Upper lobe of right lung (tissue), 1 donor: ENCODE results near the gene TTC7B. TPM values are rescaled to one million over a fixed set of nuclear protein-coding genes. Genes with fewer than 3 reads are reported as not detected.
A peak's percentile ranks its signal among the peaks of the same experiment; 100 is the strongest.

Source experiments
- ATAC-seq: fragments of 200-7000 bp; cut with Tn5 transposase; one replicate; pipeline ENCODE4 v1.9.1; 2020; ENCODE audit warnings: mild to moderate bottlenecking, moderate library complexity
- DNase-seq: peaks from one replicate; pipeline ENCODE4 v3.0.0-alpha.2; 2020
- H3K27ac ChIP-seq: fragments of 200-600 bp; one replicate; pipeline ENCODE4 v1.8.0; 2022
- H3K27me3 ChIP-seq: fragments of 200-600 bp; one replicate; pipeline ENCODE4 v1.8.0; 2022; ENCODE audit warnings: mild to moderate bottlenecking
- H3K36me3 ChIP-seq: fragments of 200-600 bp; one replicate; pipeline ENCODE4 v1.8.0; 2022
- H3K4me1 ChIP-seq: fragments of 200-600 bp; one replicate; pipeline ENCODE4 v1.8.0; 2022
- H3K4me3 ChIP-seq: fragments of 200-600 bp; one replicate; pipeline ENCODE4 v1.8.0; 2022; ENCODE audit warnings: mild to moderate bottlenecking
- H3K9me3 ChIP-seq: fragments of 200-600 bp; one replicate; pipeline ENCODE4 v1.8.0; 2022
- intact Hi-C: fragments of 100-400 bp; cut with DNase I; formaldehyde crosslinking; loops from one replicate; pipeline ENCODE4 v1.11.0; 2022
- total RNA-seq: library from RNA; stranded (reverse); fragmentation: NEBNext Ultra II Directional; extraction: Animal tissue kit (Norgen Biotek cat#: 25700); gene quantifications from one replicate; pipeline ENCODE4 v1.2.1, GENCODE V29; 2021
- TF ChIP-seq, protein P1 (sequence below): fragments of 200-600 bp; IDR thresholded peaks from one replicate; pipeline ENCODE4 v1.8.0; 2022; ENCODE audit warnings: antibody characterized with exemption
- donor health status: DM: no; HTN: yes; CAD: no; lungs with severe emphysema.

Gene TTC7B
- total RNA-seq, 1 donor from 2014 or later = 41.5 TPM

DNA sequence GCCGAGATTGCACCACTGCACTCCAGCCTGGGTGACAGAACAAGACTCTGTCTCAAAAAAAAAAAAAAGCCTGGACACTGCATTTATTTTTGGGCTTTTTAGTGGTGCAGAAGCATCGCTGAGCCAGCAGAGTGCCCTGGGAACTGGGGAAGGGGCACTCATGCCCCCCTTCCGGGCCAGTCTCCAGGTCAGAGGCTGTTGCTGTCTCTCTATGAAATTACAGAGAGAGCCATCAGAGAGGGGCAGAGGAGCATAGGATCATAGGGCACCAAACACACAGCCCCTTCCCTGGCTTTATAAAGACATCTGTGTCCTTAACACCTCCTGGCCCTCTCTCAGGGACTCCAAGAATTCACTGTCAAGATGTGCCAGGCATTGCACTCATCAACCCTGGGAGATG lies 223.6 kb downstream of the TTC7B start:
- DNase-seq = no peak
- intact Hi-C loops = no loop called here
- H3K27ac ChIP-seq = no peak overlapping the region

DNA sequence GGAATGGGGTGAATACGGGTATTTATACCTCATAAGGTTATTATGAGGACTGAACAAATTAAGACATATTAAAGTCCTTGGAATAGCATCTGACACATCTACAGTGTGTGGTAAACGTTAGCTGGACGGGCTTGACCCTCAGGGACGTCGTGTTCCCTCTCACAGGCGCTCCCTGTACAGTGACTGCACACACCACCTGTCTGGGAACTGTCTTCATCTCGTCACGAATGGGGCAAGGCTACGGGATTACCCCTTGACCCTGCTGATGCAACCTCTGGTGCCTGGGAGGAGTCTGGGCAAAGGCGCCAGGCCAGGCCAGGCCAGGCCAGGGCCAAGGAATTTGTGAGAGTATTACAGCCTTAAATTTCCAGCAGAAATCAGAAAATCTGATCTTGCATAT lies 228.3 kb downstream of the TTC7B start:
- Histone ChIP-seq H3K27ac (no peak overlapping the region), H3K4me3 (no peak overlapping the region), H3K9me3 (no peaks in the 10 kb centered on the region), H3K27me3 (no peaks in the 10 kb centered on the region), H3K4me1 (no peaks in the 10 kb centered on the region), H3K36me3 (no peaks in the 10 kb centered on the region)
- intact Hi-C loops = no loop called here
- peak; percentile 55 for DNase-seq
- peak; percentile 52 for ATAC-seq
- TF ChIP-seq, protein P1, sequence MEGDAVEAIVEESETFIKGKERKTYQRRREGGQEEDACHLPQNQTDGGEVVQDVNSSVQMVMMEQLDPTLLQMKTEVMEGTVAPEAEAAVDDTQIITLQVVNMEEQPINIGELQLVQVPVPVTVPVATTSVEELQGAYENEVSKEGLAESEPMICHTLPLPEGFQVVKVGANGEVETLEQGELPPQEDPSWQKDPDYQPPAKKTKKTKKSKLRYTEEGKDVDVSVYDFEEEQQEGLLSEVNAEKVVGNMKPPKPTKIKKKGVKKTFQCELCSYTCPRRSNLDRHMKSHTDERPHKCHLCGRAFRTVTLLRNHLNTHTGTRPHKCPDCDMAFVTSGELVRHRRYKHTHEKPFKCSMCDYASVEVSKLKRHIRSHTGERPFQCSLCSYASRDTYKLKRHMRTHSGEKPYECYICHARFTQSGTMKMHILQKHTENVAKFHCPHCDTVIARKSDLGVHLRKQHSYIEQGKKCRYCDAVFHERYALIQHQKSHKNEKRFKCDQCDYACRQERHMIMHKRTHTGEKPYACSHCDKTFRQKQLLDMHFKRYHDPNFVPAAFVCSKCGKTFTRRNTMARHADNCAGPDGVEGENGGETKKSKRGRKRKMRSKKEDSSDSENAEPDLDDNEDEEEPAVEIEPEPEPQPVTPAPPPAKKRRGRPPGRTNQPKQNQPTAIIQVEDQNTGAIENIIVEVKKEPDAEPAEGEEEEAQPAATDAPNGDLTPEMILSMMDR = no peak

More for the DNA sequence above, 223.6 kb downstream of the TTC7B start:
- TF ChIP-seq, protein P1 = no peak
- Histone ChIP-seq H3K4me1 (no peaks in the 10 kb centered on the region), H3K4me3 (no peak overlapping the region), H3K9me3 (no peaks in the 10 kb centered on the region), H3K36me3 (no peaks in the 10 kb centered on the region), H3K27me3 (no peaks in the 10 kb centered on the region)
- no peak for ATAC-seq

DNA sequence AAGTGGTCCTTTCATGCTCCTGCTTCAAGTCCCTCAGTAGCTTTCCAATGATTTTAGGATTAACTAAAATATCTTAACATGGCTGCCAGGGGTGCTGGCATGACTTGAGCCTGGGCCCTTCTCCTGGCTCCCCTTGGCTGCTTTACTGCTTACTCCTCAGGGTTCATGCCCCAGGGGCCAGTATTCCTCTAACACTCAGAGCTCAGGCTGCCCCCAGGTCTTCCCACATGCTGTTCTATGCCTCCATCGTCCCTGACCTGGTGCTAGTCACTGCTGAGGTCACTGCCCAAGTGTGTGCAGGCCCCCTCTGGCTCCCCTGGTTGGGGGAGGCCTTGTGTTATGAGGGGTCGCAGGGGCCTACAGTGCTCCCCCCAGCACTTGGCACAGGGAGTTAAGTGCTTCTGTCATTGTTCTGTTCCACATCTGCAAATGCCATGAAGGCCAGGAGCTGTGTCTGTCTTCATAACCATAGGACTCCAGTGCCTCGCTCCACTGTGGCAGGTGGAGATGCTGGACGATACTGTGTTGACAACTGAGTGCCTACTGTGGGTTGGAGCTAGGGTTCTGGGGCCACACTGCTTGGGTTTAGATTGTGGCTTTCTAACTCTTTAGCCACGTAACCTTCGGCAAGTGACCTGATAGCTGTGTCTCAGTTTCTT lies 228.8 kb downstream of the TTC7B start:
- no peaks in the 10 kb centered on the region for H3K4me1 ChIP-seq
- H3K4me3 ChIP-seq = no peak overlapping the region
- intact Hi-C loops = no loop called here
- H3K9me3 ChIP-seq = no peaks in the 10 kb centered on the region
- DNase-seq (peak; percentile 29), ATAC-seq (no peak)
- TF ChIP-seq, protein P1 = no peak
- H3K36me3 ChIP-seq = no peaks in the 10 kb centered on the region
- no peaks in the 10 kb centered on the region for H3K27me3 ChIP-seq
- H3K27ac ChIP-seq = no peak overlapping the region

DNA sequence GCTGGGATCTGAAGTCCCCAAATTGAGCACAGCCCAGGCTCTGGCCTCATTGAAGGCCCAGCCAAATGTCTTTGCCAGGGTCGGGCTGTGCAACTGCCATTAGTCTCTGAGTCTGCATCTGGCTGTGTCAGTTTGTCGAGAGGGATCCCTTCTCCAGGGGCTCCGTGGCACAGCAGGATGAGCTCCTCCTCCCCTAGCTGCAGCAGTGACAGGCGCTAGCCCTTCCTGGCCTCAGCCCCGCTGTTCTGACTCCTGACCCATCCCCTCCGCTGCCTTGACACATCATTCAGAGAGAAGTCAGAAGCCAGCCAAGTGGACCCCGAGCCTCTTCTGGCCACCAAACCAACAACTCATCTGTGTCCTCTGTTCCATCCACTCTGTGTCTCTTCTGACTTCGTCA lies 231.1 kb downstream of the TTC7B start:
- peak; percentile 52 for DNase-seq

DNA sequence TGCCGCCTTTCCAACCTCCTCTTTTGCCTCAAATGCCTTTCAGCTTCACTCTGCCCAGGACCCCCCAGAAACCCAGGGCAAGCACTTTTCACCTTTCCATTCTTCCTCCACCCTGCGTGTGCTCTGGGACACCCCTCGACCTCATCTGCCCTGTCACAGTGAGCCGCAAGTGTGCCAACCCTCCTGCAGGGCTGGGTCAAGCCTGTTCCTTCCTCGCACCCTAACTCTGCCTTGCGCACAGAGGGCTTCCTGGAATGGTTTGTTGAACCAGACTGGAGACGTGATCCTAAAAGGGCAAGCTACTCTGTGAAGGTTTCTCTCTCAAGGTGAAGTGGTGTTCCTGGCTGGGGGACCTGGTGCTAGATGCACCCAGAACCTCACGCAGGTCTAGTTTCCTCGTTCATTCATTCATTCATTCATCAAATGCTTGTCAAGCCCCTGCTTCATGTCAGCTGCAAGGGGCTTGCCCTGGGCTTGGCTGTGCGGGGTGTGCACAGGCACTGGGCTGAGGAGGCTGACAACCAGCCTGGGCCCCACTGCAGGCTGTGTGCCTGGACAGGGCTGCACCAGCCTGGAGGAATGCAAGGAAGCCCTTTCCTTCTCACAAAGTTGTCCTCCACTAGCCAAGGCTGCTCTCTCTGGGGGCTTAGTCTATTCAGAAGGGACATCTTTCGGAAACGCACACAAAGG lies 232.2 kb downstream of the TTC7B start:
- no peak for DNase-seq
- no peaks in the 10 kb centered on the region for H3K4me1 ChIP-seq
- no peaks in the 10 kb centered on the region for H3K9me3 ChIP-seq
- H3K27me3 ChIP-seq = no peaks in the 10 kb centered on the region
- no peak overlapping the region for H3K27ac ChIP-seq
- no peaks in the 10 kb centered on the region for H3K36me3 ChIP-seq
- H3K4me3 ChIP-seq = no peak overlapping the region
- intact Hi-C loops = no loop called here
- ATAC-seq = no peak
- TF ChIP-seq, protein P1 = no peak

More for the DNA sequence above, 231.1 kb downstream of the TTC7B start:
- ATAC-seq = peak; percentile 18
- no peaks in the 10 kb centered on the region for H3K36me3 ChIP-seq
- TF ChIP-seq, protein P1 = no peak
- no peaks in the 10 kb centered on the region for H3K27me3 ChIP-seq
- no peak overlapping the region for H3K27ac ChIP-seq
- no peaks in the 10 kb centered on the region for H3K4me1 ChIP-seq
- H3K4me3 ChIP-seq = no peak overlapping the region
- intact Hi-C loops = no loop called here
- no peaks in the 10 kb centered on the region for H3K9me3 ChIP-seq
